K562 (cell line): ENCODE measurements around the gene PCDH1. TPM values are rescaled to one million over a fixed set of nuclear protein-coding genes. Genes with fewer than 3 reads are reported as not detected.

Experiments used
- CBX3 ChIP-seq, 2 experiments: IDR thresholded peaks; 1 replicate in 1 of 2; 2 replicates in 1 of 2; pipeline ENCODE4 v1.6.1; 2012; ENCODE audit warnings: inconsistent platforms in 2 of 2, low read length in 2 of 2, borderline replicate concordance in 1 of 2, control low read depth in 1 of 2
- CBX8 ChIP-seq: fragments of 200-600 bp; sonication (generic); IDR thresholded peaks from 2 replicates; pipeline ENCODE4 v1.6.1; 2012; ENCODE audit warnings: borderline replicate concordance, mixed run types, low read depth, mild to moderate bottlenecking, moderate library complexity, mixed read lengths, low read length, control low read depth, inconsistent platforms; ENCODE audit not compliant: poor library complexity, severe bottlenecking; ENCODE audit errors: extremely low read depth
- CHD7 ChIP-seq: fragments of 200-600 bp; sonication (generic); IDR thresholded peaks from one replicate; pipeline ENCODE4 v1.6.1; 2012; ENCODE audit warnings: mild to moderate bottlenecking, low read depth, low read length, inconsistent platforms
- ILF3 ChIP-seq: fragments of 450-650 bp; IDR thresholded peaks from 2 replicates; pipeline ENCODE4 v1.6.1; 2018; ENCODE audit warnings: antibody characterized with exemption, mild to moderate bottlenecking, moderate library complexity, borderline replicate concordance
- MYC ChIP-seq, 2 experiments: fragments of 250-450 bp in 1 of 2; sonication (Bioruptor Pico) in 1 of 2; IDR thresholded peaks; 2 replicates each; pipeline versions ENCODE4 v1.5.1 to v1.6.1; 2012 to 2021; ENCODE audit warnings: low read depth in 2 of 2, borderline replicate concordance in 1 of 2, improper control_type of control experiment in 1 of 2, low read length in 1 of 2, mild to moderate bottlenecking in 1 of 2, moderate library complexity in 1 of 2
- TSHZ1 ChIP-seq: fragments of 250-450 bp; sonication (Bioruptor Pico); IDR thresholded peaks from 2 replicates; pipeline ENCODE4 v1.4.0; 2020; ENCODE audit warnings: mild to moderate bottlenecking, moderate library complexity
- USF1 ChIP-seq: sonication (generic); formaldehyde crosslinking; IDR thresholded peaks from 2 replicates; pipeline ENCODE4 v1.9.0; 2022; ENCODE audit warnings: mild to moderate bottlenecking, missing genetic modification reagents
- ZNF445 ChIP-seq: fragments of 250-450 bp; sonication (Bioruptor Pico); IDR thresholded peaks from 2 replicates; pipeline ENCODE4 v1.4.0; 2020; ENCODE audit warnings: low read depth, mild to moderate bottlenecking, moderate library complexity
- ZNF586 ChIP-seq: fragments of 450-650 bp; formaldehyde crosslinking; conservative IDR thresholded peaks from 2 replicates; pipeline ENCODE4 v1.4.0; 2020; ENCODE audit warnings: mild to moderate bottlenecking, moderate library complexity
- polyA plus RNA-seq, 8 experiments: library from polyadenylated mRNA; depleted of rRNA in 4 of 8; stranded (reverse) in 5 of 8; unstranded in 3 of 8; fragments of >200 nt; fragmentation: Nextera tagmentation in 2 of 8; fragmentation: Illumina TruSeq in 1 of 8; extraction: Ambion mirVana in 2 of 8; extraction: Trizol in 1 of 8; gene quantifications; 2 replicates each; pipeline versions ENCODE4 v1.2.1 to v1.2.3, GENCODE V29; 2011 to 2014; ENCODE audit warnings: inconsistent platforms in 1 of 8, missing spikeins in 1 of 8
- total RNA-seq, 7 experiments: library from RNA; depleted of rRNA in 6 of 7; stranded (reverse); fragments of >200 nt in 6 of 7; fragmentation: Illumina TruSeq in 2 of 7; extraction: Trizol in 2 of 7; gene quantifications; 2 replicates each; pipeline versions ENCODE4 v1.2.1 to v1.2.3, GENCODE V29; 2011 to 2021; ENCODE audit warnings: low replicate concordance in 1 of 7

Gene PCDH1
- total and polyA plus RNA-seq, 9 of the 15 experiments (the other 6 are each of a cell fraction or from before 2014, with no cell fraction given) = 0.11 to 3.6 (median 1.9) TPM; not detected in 1

GRCh38 chr5:141923448-141924313, 45.5 kb upstream of the PCDH1 start, which contains the start of gene DELE1 (continued):
- TF ChIP-seq ILF3 (no peak; the same call in 1 of the 2 replicates), USF1 (no peak), CHD7 (no peak), CBX3 (IDR thresholded peaks at IDR 0.05; ENCODE audit: borderline replicate concordance in 1 of 2, low read length in 2 of 2) (no peak), ZNF586 (no peak), ZNF445 (CRISPR knock-in tag) (no peak), MYC (IDR thresholded peaks at IDR 0.05; ENCODE audit: low read depth, low read length) (peak; percentile 78), MYC (CRISPR knock-in tag; IDR thresholded peaks at IDR 0.05; ENCODE audit: borderline replicate concordance, low read depth) (peak; percentile 82; the same call in 1 of the 2 replicates), CBX8 (no peak), TSHZ1 (no peak)
